HFFc6 (cell line): ENCODE results near the gene C1orf105. TPM values are rescaled to one million over a fixed set of nuclear protein-coding genes. Genes with fewer than 3 reads are reported as not detected.

Experiments
- DNase-seq: peaks from one replicate; pipeline ENCODE4 v3.0.0-alpha.2; 2018
- H3K27ac Mint-ChIP-seq: 2 replicates; pipeline ENCODE4 v1.8.0; 2020; ENCODE audit warnings: mild to moderate bottlenecking, mixed read lengths
- H3K27me3 Mint-ChIP-seq: 2 replicates; pipeline ENCODE4 v1.8.0; 2021; ENCODE audit warnings: mild to moderate bottlenecking, moderate library complexity, mixed read lengths; ENCODE audit not compliant: insufficient read depth
- H3K36me3 Mint-ChIP-seq: 2 replicates; pipeline ENCODE4 v1.8.0; 2021; ENCODE audit warnings: low read depth, mixed read lengths
- H3K4me1 Mint-ChIP-seq: 2 replicates; pipeline ENCODE4 v1.8.0; 2020; ENCODE audit warnings: low read depth, mixed read lengths
- H3K4me3 Mint-ChIP-seq: 2 replicates; pipeline ENCODE4 v1.8.0; 2020; ENCODE audit warnings: mild to moderate bottlenecking, moderate library complexity, mixed read lengths
- H3K9me3 Mint-ChIP-seq: 2 replicates; pipeline ENCODE4 v1.8.0; 2020; ENCODE audit warnings: mild to moderate bottlenecking, mixed read lengths
- total RNA-seq, 6 experiments: library from RNA; stranded (reverse); fragmentation: NEBNext Ultra II Directional; extraction: Animal tissue kit (Norgen Biotek cat#: 25700); gene quantifications; 2 replicates in 1 of 6; 3 replicates in 5 of 6; pipeline ENCODE4 v1.2.3, GENCODE V29; 2021
- TF ChIP-seq, protein P1 (sequence below): fragments of 200-600 bp; sonication (generic); IDR thresholded peaks from 2 replicates; pipeline ENCODE4 v1.5.0; 2021; ENCODE audit warnings: antibody characterized with exemption, mild to moderate bottlenecking

Gene C1orf105
- total RNA-seq, 6 experiments from 2014 or later: not detected

GRCh38 chr1:172390683-172391551 lies 29.6 kb upstream of the C1orf105 start:
- H3K36me3 Mint-ChIP-seq: no peaks in the 10 kb centered on the region
- peak overlapping the region; percentile 81 for H3K4me3 Mint-ChIP-seq
- H3K27ac Mint-ChIP-seq: peak overlapping the region; percentile 76
- H3K4me1 Mint-ChIP-seq: peaks cover 38% of the 10 kb centered on the region
- peak; percentile 21 for DNase-seq
- H3K9me3 Mint-ChIP-seq: no peaks in the 10 kb centered on the region
- H3K27me3 Mint-ChIP-seq: no peaks in the 10 kb centered on the region
- TF ChIP-seq, protein P1, sequence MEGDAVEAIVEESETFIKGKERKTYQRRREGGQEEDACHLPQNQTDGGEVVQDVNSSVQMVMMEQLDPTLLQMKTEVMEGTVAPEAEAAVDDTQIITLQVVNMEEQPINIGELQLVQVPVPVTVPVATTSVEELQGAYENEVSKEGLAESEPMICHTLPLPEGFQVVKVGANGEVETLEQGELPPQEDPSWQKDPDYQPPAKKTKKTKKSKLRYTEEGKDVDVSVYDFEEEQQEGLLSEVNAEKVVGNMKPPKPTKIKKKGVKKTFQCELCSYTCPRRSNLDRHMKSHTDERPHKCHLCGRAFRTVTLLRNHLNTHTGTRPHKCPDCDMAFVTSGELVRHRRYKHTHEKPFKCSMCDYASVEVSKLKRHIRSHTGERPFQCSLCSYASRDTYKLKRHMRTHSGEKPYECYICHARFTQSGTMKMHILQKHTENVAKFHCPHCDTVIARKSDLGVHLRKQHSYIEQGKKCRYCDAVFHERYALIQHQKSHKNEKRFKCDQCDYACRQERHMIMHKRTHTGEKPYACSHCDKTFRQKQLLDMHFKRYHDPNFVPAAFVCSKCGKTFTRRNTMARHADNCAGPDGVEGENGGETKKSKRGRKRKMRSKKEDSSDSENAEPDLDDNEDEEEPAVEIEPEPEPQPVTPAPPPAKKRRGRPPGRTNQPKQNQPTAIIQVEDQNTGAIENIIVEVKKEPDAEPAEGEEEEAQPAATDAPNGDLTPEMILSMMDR: no peak

GRCh38 chr1:172391976-172392375 lies 28.5 kb upstream of the C1orf105 start:
- TF ChIP-seq, protein P1: no peak
- H3K36me3 Mint-ChIP-seq: no peaks in the 10 kb centered on the region
- no peak overlapping the region for H3K4me3 Mint-ChIP-seq
- DNase-seq: no peak
- H3K27me3 Mint-ChIP-seq: no peaks in the 10 kb centered on the region
- no peaks in the 10 kb centered on the region for H3K9me3 Mint-ChIP-seq
- H3K27ac Mint-ChIP-seq: no peak overlapping the region
- peaks cover 39% of the 10 kb centered on the region for H3K4me1 Mint-ChIP-seq

DNA sequence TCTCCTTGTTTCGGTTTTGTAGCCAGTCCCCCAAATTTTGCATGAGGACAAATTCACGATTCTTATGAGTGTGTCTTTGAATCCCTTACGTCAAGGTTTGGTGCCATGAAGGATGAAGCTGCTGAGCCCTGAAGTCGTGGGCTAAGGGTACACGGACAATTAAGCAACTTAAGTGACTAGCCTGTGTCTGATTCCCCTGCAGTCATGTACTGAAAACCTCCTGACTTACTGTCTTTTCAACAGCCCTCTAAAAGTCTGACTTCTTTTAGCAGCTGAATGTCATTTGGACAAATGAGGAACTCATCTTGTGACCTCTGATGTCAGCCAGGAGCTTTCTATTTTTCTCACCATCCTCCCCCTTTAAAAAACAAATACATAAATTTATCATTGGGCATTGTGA lies 27.1 kb upstream of the C1orf105 start:
- TF ChIP-seq, protein P1: no peak
- peaks cover 53% of the 10 kb centered on the region for H3K4me1 Mint-ChIP-seq
- no peak for DNase-seq
- H3K27ac Mint-ChIP-seq: no peak overlapping the region
- no peak overlapping the region for H3K4me3 Mint-ChIP-seq
- no peaks in the 10 kb centered on the region for H3K27me3 Mint-ChIP-seq
- no peaks in the 10 kb centered on the region for H3K9me3 Mint-ChIP-seq
- H3K36me3 Mint-ChIP-seq: no peaks in the 10 kb centered on the region

DNA sequence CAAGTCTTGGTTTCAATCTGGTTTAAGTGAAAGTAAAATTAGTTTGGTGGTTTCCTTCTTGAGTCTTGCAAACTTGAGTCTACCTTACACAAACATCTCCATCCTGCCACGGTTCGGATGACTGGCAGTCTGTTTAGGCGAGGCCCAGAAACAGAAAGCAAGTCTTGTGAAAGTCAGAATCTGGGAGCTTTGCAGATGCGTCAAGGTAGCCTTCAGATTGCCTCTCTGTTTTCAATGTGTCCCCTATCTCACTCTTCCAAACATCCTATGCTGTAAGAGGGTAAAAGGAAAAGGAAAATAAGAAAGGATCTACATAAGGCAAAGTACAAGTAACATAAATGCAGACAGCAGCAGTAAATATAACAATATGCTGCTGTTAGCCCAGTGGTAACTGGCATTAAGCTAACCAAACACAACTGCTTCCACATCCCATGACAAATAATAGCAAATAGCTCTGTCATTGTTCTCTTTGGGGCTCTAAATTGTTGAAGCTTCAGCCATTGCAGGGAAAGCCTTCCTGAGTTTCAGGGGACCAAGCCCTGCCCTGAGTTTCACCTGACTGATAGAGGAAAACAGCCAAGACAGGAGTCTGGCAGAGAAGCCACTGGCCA lies 26.2 kb upstream of the C1orf105 start:
- Mint-ChIP-seq H3K27me3 (no peaks in the 10 kb centered on the region), H3K9me3 (no peaks in the 10 kb centered on the region), H3K36me3 (no peaks in the 10 kb centered on the region), H3K27ac (no peak overlapping the region), H3K4me3 (no peak overlapping the region), H3K4me1 (peaks cover 62% of the 10 kb centered on the region)
- no peak for DNase-seq
- TF ChIP-seq, protein P1: no peak

GRCh38 chr1:172394811-172395210 lies 25.7 kb upstream of the C1orf105 start:
- Mint-ChIP-seq H3K36me3 (no peaks in the 10 kb centered on the region), H3K4me3 (no peak overlapping the region), H3K4me1 (peaks cover 68% of the 10 kb centered on the region), H3K27me3 (no peaks in the 10 kb centered on the region), H3K27ac (no peak overlapping the region), H3K9me3 (no peaks in the 10 kb centered on the region)
- TF ChIP-seq, protein P1: no peak
- no peak for DNase-seq
